ENCODE results near the gene CCDC40. TPM values are rescaled to one million over a fixed set of nuclear protein-coding genes. Genes with fewer than 3 reads are reported as not detected.

CCDC40 gene
- total and polyA plus RNA-seq, 2 of the 13 experiments (the other 11 are each of a cell fraction or from before 2014, with no cell fraction given) = 4.1 to 5.5 TPM

- ATAC-seq (no peak), DNase-seq (ENCODE audit: low spot score) (no peak), FAIRE-seq (no peak)
- Histone ChIP-seq H3K9me3 (ENCODE audit: low read length) (no peaks in the 10 kb centered on the region), H3K36me3 (replicated peaks in 1 of 2; ENCODE audit: control insufficient read depth in 1 of 2, insufficient read depth in 2 of 2, low read length in 2 of 2) (no peaks in the 10 kb centered on the region), H2AFZ (ENCODE audit: low read length) (no peak overlapping the region), H3K9ac (ENCODE audit: insufficient read depth, low read depth, low read length) (no peak overlapping the region), H3K4me1 (ENCODE audit: insufficient read depth, low read length) (peaks cover 18% of the 10 kb centered on the region), H3K27me3 (ENCODE audit: control insufficient read depth in 1 of 2, insufficient read depth in 2 of 2, low read length in 2 of 2) (no peaks in the 10 kb centered on the region), H3K4me2 (ENCODE audit: low read depth, low read length) (no peak overlapping the region), H3K4me3 (replicated peaks in 1 of 3; ENCODE audit: insufficient read depth in 1 of 3, low read depth in 2 of 3, low read length in 3 of 3) (no peak overlapping the region), H4K20me1 (ENCODE audit: insufficient read depth, low read length) (no peaks in the 10 kb centered on the region), H3K27ac (ENCODE audit: extremely low read length, insufficient read depth, low read length) (no peak overlapping the region), H3K79me2 (ENCODE audit: insufficient read depth, low read length) (no peaks in the 10 kb centered on the region)
- in situ Hi-C loops (cut with HindIII; ENCODE audit: extremely low pct_ligation_motif_present, low pct_unique_long_range_greater_than_20kb) = no loop called here
- TF ChIP-seq MXD1 (CRISPR knock-in tag; IDR thresholded peaks at IDR 0.05) (no peak), ZNF562 (CRISPR knock-in tag; IDR thresholded peaks at IDR 0.05; ENCODE audit: borderline replicate concordance) (no peak), ZIK1 (CRISPR knock-in tag; IDR thresholded peaks at IDR 0.05; ENCODE audit: borderline replicate concordance, low read depth) (no peak), MAFK (conservative IDR thresholded peaks at IDR 0.05 in 1 of 2, IDR thresholded peaks at IDR 0.05 in 1 of 2; ENCODE audit: low read length in 2 of 2) (no peak)
- ChIA-PET CTCF (ENCODE audit: low intra/inter-chr PET ratio, low total read pairs) (no interaction called here), POLR2A (no interaction called here)
- 92% methylated on average over 4 of the region's 4 CpGs for WGBS (ENCODE audit: low lambda C conversion rate)
- intact Hi-C loops (cut with micrococcal nuclease; ENCODE audit: unreplicated experiment) = no loop called here
- no TSS peak for BruUV-seq (replicated peaks)
These were observed 24.2 kb downstream of the CCDC40 start for GRCh38 chr17:80060644-80061043.

GRCh38 chr17:80061421-80061820 lies 25.0 kb downstream of the CCDC40 start:
- ChIA-PET CTCF (ENCODE audit: low intra/inter-chr PET ratio, low total read pairs) (no interaction called here), POLR2A (no interaction called here)
- H3K27me3 ChIP-seq (ENCODE audit: control insufficient read depth in 1 of 2, insufficient read depth in 2 of 2, low read length in 2 of 2) = no peaks in the 10 kb centered on the region
- no peak overlapping the region for H3K4me3 ChIP-seq (replicated peaks in 1 of 3; ENCODE audit: insufficient read depth in 1 of 3, low read depth in 2 of 3, low read length in 3 of 3)
- BruUV-seq (replicated peaks) = no TSS peak
- no peaks in the 10 kb centered on the region for H4K20me1 ChIP-seq (ENCODE audit: insufficient read depth, low read length)
- H2AFZ ChIP-seq (ENCODE audit: low read length) = no peak overlapping the region
- WGBS (ENCODE audit: low lambda C conversion rate) = 95% methylated on average over 12 of the region's 12 CpGs
- no peak overlapping the region for H3K27ac ChIP-seq (ENCODE audit: extremely low read length, insufficient read depth, low read length)
- H3K79me2 ChIP-seq (ENCODE audit: insufficient read depth, low read length) = no peaks in the 10 kb centered on the region
- H3K4me1 ChIP-seq (ENCODE audit: insufficient read depth, low read length) = peaks cover 24% of the 10 kb centered on the region
- ATAC-seq (no peak), DNase-seq (ENCODE audit: low spot score) (no peak), FAIRE-seq (no peak)
- intact Hi-C loops (cut with micrococcal nuclease; ENCODE audit: unreplicated experiment) = no loop called here
- H3K36me3 ChIP-seq (replicated peaks in 1 of 2; ENCODE audit: control insufficient read depth in 1 of 2, insufficient read depth in 2 of 2, low read length in 2 of 2) = no peaks in the 10 kb centered on the region
- H3K9me3 ChIP-seq (ENCODE audit: low read length) = no peaks in the 10 kb centered on the region
- in situ Hi-C loops (cut with HindIII; ENCODE audit: extremely low pct_ligation_motif_present, low pct_unique_long_range_greater_than_20kb) = no loop called here
- no peak overlapping the region for H3K4me2 ChIP-seq (ENCODE audit: low read depth, low read length)
- no peak for TF ChIP-seq ZNF292 (CRISPR knock-in tag; IDR thresholded peaks at IDR 0.05; ENCODE audit: borderline replicate concordance, low read depth)
- no peak for TF ChIP-seq ZNF777 (CRISPR knock-in tag; IDR thresholded peaks at IDR 0.05)
- TF ChIP-seq HMGXB4 (CRISPR knock-in tag; IDR thresholded peaks at IDR 0.05; ENCODE audit: borderline replicate concordance in 1 of 2, low read depth in 1 of 2) = no peak
- no peak for TF ChIP-seq ZNF138 (CRISPR knock-in tag; IDR thresholded peaks at IDR 0.05; ENCODE audit: low read depth)
- no peak overlapping the region for H3K9ac ChIP-seq (ENCODE audit: insufficient read depth, low read depth, low read length)
